NB4 (cell line): ENCODE data around the gene SETD3.
A peak's percentile ranks its signal among the peaks of the same experiment; 100 is the strongest.

Experiments
- DNase-seq: peaks from one replicate; pipeline ENCODE4 v3.0.0; 2010; ENCODE audit warnings: low read depth
- H3K4me3 ChIP-seq: one replicate; pipeline ENCODE4 v1.5.1; 2011; ENCODE audit warnings: mild to moderate bottlenecking, low read depth, low read length, moderate library complexity
- CTCF ChIP-seq: IDR thresholded peaks from one replicate; pipeline ENCODE4 v1.5.1; 2012; ENCODE audit warnings: low read depth, low read length
- MAX ChIP-seq: IDR thresholded peaks from 2 replicates; pipeline ENCODE4 v1.6.1; 2011; ENCODE audit warnings: low read depth, low read length
- MYC ChIP-seq: IDR thresholded peaks from 2 replicates; pipeline ENCODE4 v1.6.1; 2011; ENCODE audit warnings: low read depth, low read length
- POLR2A ChIP-seq: IDR thresholded peaks from 2 replicates; pipeline ENCODE4 v1.6.1; 2011; ENCODE audit warnings: mild to moderate bottlenecking; ENCODE audit not compliant: insufficient read length; ENCODE audit errors: extremely low read depth

The SETD3 gene

GRCh38 chr14:99466758-99467157, 13.9 kb downstream of the SETD3 start:
- no peak overlapping the region for H3K4me3 ChIP-seq
- DNase-seq: no peak
- TF ChIP-seq MYC (no peak), MAX (no peak), POLR2A (no peak), CTCF (no peak)

GRCh38 chr14:99465288-99465687, 15.4 kb downstream of the SETD3 start:
- no peak for TF ChIP-seq POLR2A
- no peak for TF ChIP-seq CTCF
- no peak for TF ChIP-seq MAX

GRCh38 chr14:99463974-99464373, 16.7 kb downstream of the SETD3 start:
- no peak overlapping the region for H3K4me3 ChIP-seq
- no peak for TF ChIP-seq MYC
- DNase-seq: no peak

More at GRCh38 chr14:99465288-99465687, 15.4 kb downstream of the SETD3 start:
- H3K4me3 ChIP-seq: no peak overlapping the region
- DNase-seq: no peak

GRCh38 chr14:99462210-99462609, 18.4 kb downstream of the SETD3 start:
- no peak for DNase-seq
- TF ChIP-seq CTCF: no peak
- no peak for TF ChIP-seq POLR2A
- no peak for TF ChIP-seq MYC
- TF ChIP-seq MAX: no peak

GRCh38 chr14:99461411-99462085, 19.1 kb downstream of the SETD3 start:
- no peak for TF ChIP-seq MAX
- no peak for TF ChIP-seq POLR2A
- no peak for TF ChIP-seq MYC
- no peak for TF ChIP-seq CTCF
- no peak for DNase-seq
- no peak overlapping the region for H3K4me3 ChIP-seq

More at GRCh38 chr14:99462210-99462609, 18.4 kb downstream of the SETD3 start:
- H3K4me3 ChIP-seq: no peak overlapping the region

- peak; percentile 9 for DNase-seq
- no peak overlapping the region for H3K4me3 ChIP-seq
- TF ChIP-seq POLR2A (no peak), MYC (no peak), MAX (no peak), CTCF (no peak)
These were observed 19.9 kb downstream of the SETD3 start for GRCh38 chr14:99460793-99461192.
